SIG-M5 (cell line): ENCODE data around the gene RNF224.

Experiments
- DNase-seq: peaks from one replicate; lab custom pipeline; 2025; lab: John Stamatoyannopoulos, UW

Gene RNF224

GRCh38 chr9:137273611-137274320 lies 46.5 kb downstream of the RNF224 start:
- DNase-seq = no peak

GRCh38 chr9:137275203-137275587 lies 47.9 kb downstream of the RNF224 start:
- DNase-seq = no peak

GRCh38 chr9:137275588-137276472 lies 48.5 kb downstream of the RNF224 start:
- no peak for DNase-seq

- no peak for DNase-seq
Measured at GRCh38 chr9:137276473-137277328, 49.4 kb downstream of the RNF224 start.

- DNase-seq = no peak
Measured at GRCh38 chr9:137277329-137278041, 50.2 kb downstream of the RNF224 start, which contains the start of gene TOR4A. TSS of gene TOR4A (plus strand) at chr9:137277726. CDS start at chr9:137278690, 964 bp downstream.

- no peak for DNase-seq
Measured at GRCh38 chr9:137278061-137278701, 50.9 kb downstream of the RNF224 start.
